ENCODE results near the gene CTNND2. TPM values are rescaled to one million over a fixed set of nuclear protein-coding genes. Genes with fewer than 3 reads are reported as not detected.

CTNND2 gene
- polyA plus RNA-seq, 4 donors: 0.68 to 2.9 (median 2.2) TPM

GRCh38 chr5:11064763-11065450 is 839.3 kb downstream of the CTNND2 start:
- peak in 1 of 4 donors; percentile 18 for DNase-seq (ENCODE audit: low read depth in 4 of 4, low spot score in 3 of 4)

- peak in 1 of 4 donors; percentile 22 for DNase-seq (ENCODE audit: low read depth in 4 of 4, low spot score in 3 of 4)
Observed at GRCh38 chr5:11062397-11062796, 841.8 kb downstream of the CTNND2 start.

GRCh38 chr5:11056560-11056959 is 847.7 kb downstream of the CTNND2 start:
- DNase-seq (ENCODE audit: low read depth in 4 of 4, low spot score in 3 of 4): no peak

- no peak for DNase-seq (ENCODE audit: low read depth in 4 of 4, low spot score in 3 of 4)
Observed at GRCh38 chr5:11054014-11054413, 850.2 kb downstream of the CTNND2 start.

GRCh38 chr5:11052871-11053270 is 851.4 kb downstream of the CTNND2 start:
- DNase-seq (ENCODE audit: low read depth in 4 of 4, low spot score in 3 of 4): no peak

- no peak for DNase-seq (ENCODE audit: low read depth in 4 of 4, low spot score in 3 of 4)
Observed at GRCh38 chr5:11050596-11051304, 853.5 kb downstream of the CTNND2 start.

GRCh38 chr5:11048760-11049159 is 855.5 kb downstream of the CTNND2 start:
- DNase-seq (ENCODE audit: low read depth in 4 of 4, low spot score in 3 of 4): no peak

- DNase-seq (ENCODE audit: low read depth in 4 of 4, low spot score in 3 of 4): no peak
Observed at GRCh38 chr5:11047625-11048024, 856.6 kb downstream of the CTNND2 start.

GRCh38 chr5:11047030-11047429 is 857.2 kb downstream of the CTNND2 start:
- no peak for DNase-seq (ENCODE audit: low read depth in 4 of 4, low spot score in 3 of 4)

GRCh38 chr5:11046160-11046559 is 858.1 kb downstream of the CTNND2 start:
- DNase-seq (ENCODE audit: low read depth in 4 of 4, low spot score in 3 of 4): no peak

GRCh38 chr5:11045411-11045810 is 858.8 kb downstream of the CTNND2 start:
- no peak for DNase-seq (ENCODE audit: low read depth in 4 of 4, low spot score in 3 of 4)

GRCh38 chr5:11044581-11044980 is 859.7 kb downstream of the CTNND2 start:
- no peak for DNase-seq (ENCODE audit: low read depth in 4 of 4, low spot score in 3 of 4)

GRCh38 chr5:11043881-11044280 is 860.4 kb downstream of the CTNND2 start:
- DNase-seq (ENCODE audit: low read depth in 4 of 4, low spot score in 3 of 4): no peak

- DNase-seq (ENCODE audit: low read depth in 4 of 4, low spot score in 3 of 4): no peak
Observed at GRCh38 chr5:11040345-11040744, 863.9 kb downstream of the CTNND2 start.

- no peak for DNase-seq (ENCODE audit: low read depth in 4 of 4, low spot score in 3 of 4)
Observed at GRCh38 chr5:11038772-11039171, 865.5 kb downstream of the CTNND2 start.

- DNase-seq (ENCODE audit: low read depth in 4 of 4, low spot score in 3 of 4): no peak
Observed at GRCh38 chr5:11037941-11038340, 866.3 kb downstream of the CTNND2 start.

- no peak for DNase-seq (ENCODE audit: low read depth in 4 of 4, low spot score in 3 of 4)
Observed at GRCh38 chr5:11037080-11037479, 867.2 kb downstream of the CTNND2 start.

- no peak for DNase-seq (ENCODE audit: low read depth in 4 of 4, low spot score in 3 of 4)
Observed at GRCh38 chr5:11030671-11031070, 873.6 kb downstream of the CTNND2 start.

GRCh38 chr5:11027660-11028059 is 876.6 kb downstream of the CTNND2 start:
- no peak for DNase-seq (ENCODE audit: low read depth in 4 of 4, low spot score in 3 of 4)

- DNase-seq (ENCODE audit: low read depth in 4 of 4, low spot score in 3 of 4): no peak
Observed at GRCh38 chr5:11026543-11026942, 877.7 kb downstream of the CTNND2 start.

- DNase-seq (ENCODE audit: low read depth in 4 of 4, low spot score in 3 of 4): no peak
Observed at GRCh38 chr5:11023945-11024344, 880.3 kb downstream of the CTNND2 start.

- DNase-seq (ENCODE audit: low read depth in 4 of 4, low spot score in 3 of 4): no peak
Observed at GRCh38 chr5:11013793-11014192, 890.5 kb downstream of the CTNND2 start.
